Stimulated activated naive B cell treated with anti-CD40 and anti-IgM and Interleukin-4, amounts not matched to agents 10 μg/mL and 1 μg/mL and 100 μg/mL, for 72 hours (primary cell): ENCODE data around the gene VAX1.
"Not testable (repeated sequence)": the region's sequence is repeated elsewhere in the genome, so short reads cannot be mapped to it uniquely, and the experiment has no call there.

Source experiments
- ATAC-seq, 2 donors: fragments of 150-1000 bp; cut with Tn5 transposase; replicated peaks; 2 replicates each; pipeline ENCODE4 v1.10.0; 2021; ENCODE audit warnings: moderate library complexity in 1 of 2
- DNase-seq: peaks from one replicate; pipeline ENCODE4 v3.0.0; 2021
- H3K27ac Mint-ChIP-seq: one replicate; pipeline ENCODE4 v1.8.0; 2022; ENCODE audit warnings: mild to moderate bottlenecking, mixed read lengths
- H3K27me3 Mint-ChIP-seq, 2 donors: one replicate each; pipeline ENCODE4 v1.8.0; 2022; ENCODE audit warnings: mixed read lengths in 2 of 2
- H3K36me3 Mint-ChIP-seq, 2 donors: one replicate each; pipeline ENCODE4 v1.8.0; 2022; ENCODE audit warnings: mixed read lengths in 2 of 2, mild to moderate bottlenecking in 1 of 2
- H3K4me1 Mint-ChIP-seq, 2 donors: one replicate each; pipeline ENCODE4 v1.8.0; 2022; ENCODE audit warnings: mixed read lengths in 2 of 2, mild to moderate bottlenecking in 1 of 2
- H3K4me3 Mint-ChIP-seq, 2 donors: one replicate each; pipeline ENCODE4 v1.8.0; 2022; ENCODE audit warnings: mild to moderate bottlenecking in 2 of 2, mixed read lengths in 2 of 2, moderate library complexity in 1 of 2
- H3K9me3 Mint-ChIP-seq, 2 donors: one replicate each; pipeline ENCODE4 v1.8.0; 2022; ENCODE audit warnings: mixed read lengths in 2 of 2, mild to moderate bottlenecking in 1 of 2

VAX1 gene

GRCh38 chr10:117094856-117095255 lies 43.2 kb downstream of the VAX1 start:
- no peak for DNase-seq
- Mint-ChIP-seq H3K4me3 (no peak overlapping the region), H3K4me1 (no peaks in the 10 kb centered on the region), H3K36me3 (no peaks in the 10 kb centered on the region), H3K27ac (no peak overlapping the region), H3K9me3 (no peaks in the 10 kb centered on the region), H3K27me3 (peaks cover 0 to 4% of the 10 kb centered on the region in 2 donors)
- no peak for ATAC-seq

- H3K36me3 Mint-ChIP-seq, result no peaks in the 10 kb centered on the region
- no peaks in the 10 kb centered on the region for H3K9me3 Mint-ChIP-seq
- peaks cover 0 to 4% of the 10 kb centered on the region in 2 donors for H3K27me3 Mint-ChIP-seq
- DNase-seq (no peak), ATAC-seq (no peak)
- H3K4me3 Mint-ChIP-seq, result no peak overlapping the region
- no peak overlapping the region for H3K27ac Mint-ChIP-seq
- no peaks in the 10 kb centered on the region for H3K4me1 Mint-ChIP-seq
Measured at GRCh38 chr10:117092386-117092785, 45.7 kb downstream of the VAX1 start.

- Mint-ChIP-seq H3K27me3 (peaks cover 0 to 4% of the 10 kb centered on the region in 2 donors), H3K4me3 (no peak overlapping the region), H3K4me1 (no peaks in the 10 kb centered on the region), H3K36me3 (no peaks in the 10 kb centered on the region), H3K9me3 (no peaks in the 10 kb centered on the region), H3K27ac (no peak overlapping the region)
- ATAC-seq, result no peak
- DNase-seq, result no peak
Measured at GRCh38 chr10:117090834-117091233, 47.2 kb downstream of the VAX1 start.

DNA sequence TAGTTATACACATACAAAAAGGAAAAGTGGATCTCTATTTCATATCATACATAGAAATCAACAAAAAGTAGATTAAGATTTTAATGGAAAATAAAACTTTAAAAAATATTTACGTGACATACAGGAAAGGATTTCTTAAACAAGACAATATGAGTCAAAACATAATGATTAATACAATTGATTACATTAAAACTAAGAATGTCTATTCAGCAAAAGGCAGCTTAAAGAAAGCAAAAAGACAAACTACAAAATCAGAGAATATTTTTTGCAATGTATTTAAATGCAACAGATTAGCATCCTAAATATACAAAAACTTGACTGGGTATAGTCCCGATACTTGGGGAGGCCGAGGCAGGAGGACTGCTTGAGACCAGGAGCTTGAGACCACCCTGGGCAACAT lies 50.5 kb downstream of the VAX1 start:
- no peak overlapping the region for H3K4me3 Mint-ChIP-seq
- H3K36me3 Mint-ChIP-seq, result no peaks in the 10 kb centered on the region
- no peaks in the 10 kb centered on the region for H3K4me1 Mint-ChIP-seq
- no peaks in the 10 kb centered on the region for H3K27me3 Mint-ChIP-seq
- ATAC-seq (no peak), DNase-seq (no peak)
- no peak overlapping the region for H3K27ac Mint-ChIP-seq
- H3K9me3 Mint-ChIP-seq, result no peaks in the 10 kb centered on the region

DNA sequence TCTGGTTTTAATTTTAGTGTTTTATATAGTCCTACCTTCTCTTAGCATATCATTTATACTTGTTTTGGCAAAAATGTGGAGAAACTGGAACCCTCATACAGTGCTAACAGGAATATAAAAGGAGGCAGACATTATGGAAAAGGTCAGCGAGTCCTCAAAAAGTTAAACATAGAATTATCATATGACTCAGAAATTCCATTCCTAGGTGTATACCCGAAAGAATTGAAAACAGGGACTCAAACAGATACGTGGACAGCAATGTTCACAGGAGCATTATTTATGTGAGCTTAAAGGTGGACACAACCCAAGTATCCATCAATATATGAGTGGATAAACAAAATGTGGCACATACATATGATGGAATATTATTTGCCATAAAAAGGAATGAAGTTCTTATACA lies 51.5 kb downstream of the VAX1 start:
- Mint-ChIP-seq H3K9me3 (no peaks in the 10 kb centered on the region), H3K4me1 (no peaks in the 10 kb centered on the region), H3K36me3 (no peaks in the 10 kb centered on the region), H3K27me3 (no peaks in the 10 kb centered on the region), H3K27ac (no peak overlapping the region), H3K4me3 (no peak overlapping the region)
- DNase-seq (no peak), ATAC-seq (no peak)

- H3K36me3 Mint-ChIP-seq, ATAC-seq, H3K4me3 Mint-ChIP-seq, H3K27ac Mint-ChIP-seq, H3K9me3 Mint-ChIP-seq, DNase-seq, H3K27me3 Mint-ChIP-seq, H3K4me1 Mint-ChIP-seq: not testable (repeated sequence)
Measured at GRCh38 chr10:117084421-117085246, 53.4 kb downstream of the VAX1 start.
